DMS114 treated with DMSO at 0.1 percent for 48 hours (cell line): ENCODE results near the gene AGMAT.
A peak's percentile ranks its signal among the peaks of the same experiment; 100 is the strongest.
"Not testable (repeated sequence)": the region's sequence is repeated elsewhere in the genome, so short reads cannot be mapped to it uniquely, and the experiment has no call there.

Experiments
- DNase-seq: peaks from one replicate; lab custom pipeline; 2025; ENCODE audit not compliant: unreplicated experiment; lab: John Stamatoyannopoulos, UW

The AGMAT gene

DNA sequence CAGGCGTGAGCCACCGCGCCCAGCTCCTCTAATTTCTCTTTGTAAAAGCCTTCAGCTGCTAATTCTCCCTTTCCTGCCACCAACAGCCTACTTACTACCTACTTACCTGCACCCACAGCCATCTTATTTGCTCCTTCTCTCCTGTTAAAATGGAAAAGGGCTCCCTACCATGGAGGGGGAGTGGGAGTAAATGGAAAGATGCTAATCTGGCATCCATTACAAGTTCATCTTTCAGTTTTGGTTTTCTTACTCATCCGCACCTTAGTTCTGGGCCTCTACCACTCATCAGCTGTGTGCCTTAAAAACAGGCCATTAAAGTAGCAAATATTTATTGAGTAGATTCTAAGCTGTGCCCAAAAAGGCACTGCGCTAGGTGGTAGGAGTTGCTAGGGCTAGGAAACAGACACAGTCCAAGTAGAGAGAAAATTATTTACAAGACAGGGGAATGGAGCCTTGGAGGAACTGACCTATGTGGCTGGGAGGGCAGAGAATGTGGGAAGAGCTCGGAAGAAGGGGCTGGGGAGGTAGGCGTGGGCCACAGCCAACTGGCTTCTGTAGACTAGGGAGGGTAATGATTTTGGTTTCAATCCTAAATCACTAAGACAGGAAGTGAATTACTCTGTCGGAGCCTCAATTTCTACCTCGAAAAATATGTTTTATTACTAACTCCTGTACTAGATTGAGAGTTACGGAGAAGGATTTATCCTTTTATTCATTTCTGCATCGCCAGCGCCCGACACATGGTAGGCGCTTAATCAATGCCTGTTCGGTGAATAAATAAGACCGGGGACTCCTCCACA, 31.7 kb upstream of the AGMAT start:
- DNase-seq: no peak

GRCh38 chr1:15610167-15610566, 25.3 kb upstream of the AGMAT start:
- no peak for DNase-seq

DNA sequence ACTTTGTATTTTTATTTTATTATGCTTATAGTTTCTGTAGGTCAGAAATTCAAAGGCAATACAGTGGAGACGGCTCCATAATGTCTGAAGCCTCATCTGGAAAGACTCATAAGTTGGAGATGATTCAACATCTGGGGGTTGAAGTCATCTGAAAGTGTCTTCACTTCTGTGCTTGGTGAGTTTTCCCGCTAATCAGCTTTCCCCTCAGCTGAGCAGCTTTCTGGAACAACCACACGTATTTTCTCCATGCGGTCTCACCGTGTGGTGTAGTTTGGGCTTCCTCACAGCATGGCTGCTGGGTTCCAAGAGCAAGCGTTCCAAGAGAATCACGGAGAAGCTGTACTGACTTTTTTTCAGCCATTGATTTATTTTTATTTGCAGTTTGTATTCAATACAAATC, 24.8 kb upstream of the AGMAT start:
- no peak for DNase-seq

DNA sequence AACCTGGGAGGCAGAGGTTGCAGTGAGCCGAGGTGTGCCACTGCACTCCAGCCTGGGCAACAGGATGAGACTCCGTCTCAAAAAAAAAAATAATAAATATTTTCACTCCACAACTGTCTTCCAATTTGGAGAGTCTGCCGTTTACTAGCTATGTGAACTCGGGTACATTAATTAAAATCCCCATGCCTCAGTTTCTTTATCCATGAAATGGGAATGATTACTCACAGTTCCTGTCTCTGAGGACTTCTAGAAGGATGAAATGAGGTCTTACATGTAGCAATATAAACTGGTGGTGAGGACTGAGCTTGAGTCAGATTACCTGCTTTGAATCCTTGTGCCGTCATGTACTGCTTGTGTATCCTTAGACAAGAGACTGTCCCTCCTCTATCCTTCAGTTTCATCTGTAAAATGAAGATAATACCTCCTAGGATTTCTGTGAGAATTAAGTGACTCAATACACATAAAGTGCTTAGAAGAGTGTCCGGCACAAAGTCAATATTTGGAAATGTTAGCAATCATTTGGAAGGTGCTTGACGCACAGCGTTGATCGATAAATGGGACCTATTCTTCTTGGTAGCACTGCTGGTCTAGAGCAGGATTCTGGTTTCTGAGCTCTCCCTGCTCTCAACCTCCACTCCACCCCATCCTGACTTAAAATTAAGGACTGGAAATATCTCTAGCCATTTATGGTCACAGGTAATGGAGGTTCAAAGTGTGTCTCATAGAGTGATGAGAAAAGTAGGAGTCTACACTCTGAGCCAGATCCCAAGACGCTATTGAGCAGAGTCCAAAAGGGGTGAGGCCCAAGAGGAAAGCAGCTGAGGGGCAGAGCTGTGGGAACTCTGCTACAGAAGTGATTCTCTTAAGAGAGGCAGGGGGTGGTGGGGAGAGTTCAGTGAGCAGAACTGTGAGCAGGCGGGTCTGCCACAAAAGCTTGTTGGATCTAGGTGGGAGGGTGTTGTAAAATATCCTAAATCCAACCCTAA, 20.8 kb upstream of the AGMAT start:
- no peak for DNase-seq

DNA sequence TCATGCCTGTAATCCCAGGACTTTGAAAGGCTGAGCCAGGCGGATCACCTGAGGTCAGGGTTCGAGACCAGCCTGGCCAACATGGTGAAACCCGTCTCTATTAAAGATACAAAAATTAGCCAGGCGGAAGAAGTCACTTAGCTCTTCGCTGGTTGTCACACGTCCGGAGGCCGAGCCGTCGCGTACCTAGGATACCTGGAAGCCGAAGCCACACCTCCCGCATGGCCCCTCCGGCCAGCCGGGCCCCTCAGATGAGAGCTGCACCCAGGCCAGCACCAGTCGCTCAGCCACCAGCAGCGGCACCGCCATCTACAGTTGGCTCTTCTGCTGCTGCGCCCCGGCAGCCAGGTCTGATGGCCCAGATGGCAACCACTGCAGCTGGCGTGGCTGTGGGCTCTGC, 19.5 kb upstream of the AGMAT start:
- not testable (repeated sequence) for DNase-seq

DNA sequence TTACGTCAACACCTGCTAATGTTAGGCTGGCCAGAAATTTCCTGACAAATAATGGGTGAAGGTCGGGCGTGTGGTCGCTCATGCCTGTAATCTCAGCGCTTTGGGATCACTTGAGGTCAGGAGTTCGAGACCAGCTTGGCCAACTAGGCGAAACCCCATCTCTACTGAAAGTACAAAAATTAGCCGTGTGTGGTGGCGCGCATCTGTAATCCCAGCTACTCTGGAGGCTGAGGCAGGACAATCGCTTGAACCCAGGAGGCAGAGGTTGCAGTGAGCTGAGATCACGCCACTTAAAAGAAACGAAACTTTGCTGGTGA, 19.1 kb upstream of the AGMAT start:
- not testable (repeated sequence) for DNase-seq

- peak; percentile 89 for DNase-seq
Measured at GRCh38 chr1:15603050-15603965, 18.5 kb upstream of the AGMAT start.

GRCh38 chr1:15598436-15598835, 13.6 kb upstream of the AGMAT start:
- no peak for DNase-seq

DNA sequence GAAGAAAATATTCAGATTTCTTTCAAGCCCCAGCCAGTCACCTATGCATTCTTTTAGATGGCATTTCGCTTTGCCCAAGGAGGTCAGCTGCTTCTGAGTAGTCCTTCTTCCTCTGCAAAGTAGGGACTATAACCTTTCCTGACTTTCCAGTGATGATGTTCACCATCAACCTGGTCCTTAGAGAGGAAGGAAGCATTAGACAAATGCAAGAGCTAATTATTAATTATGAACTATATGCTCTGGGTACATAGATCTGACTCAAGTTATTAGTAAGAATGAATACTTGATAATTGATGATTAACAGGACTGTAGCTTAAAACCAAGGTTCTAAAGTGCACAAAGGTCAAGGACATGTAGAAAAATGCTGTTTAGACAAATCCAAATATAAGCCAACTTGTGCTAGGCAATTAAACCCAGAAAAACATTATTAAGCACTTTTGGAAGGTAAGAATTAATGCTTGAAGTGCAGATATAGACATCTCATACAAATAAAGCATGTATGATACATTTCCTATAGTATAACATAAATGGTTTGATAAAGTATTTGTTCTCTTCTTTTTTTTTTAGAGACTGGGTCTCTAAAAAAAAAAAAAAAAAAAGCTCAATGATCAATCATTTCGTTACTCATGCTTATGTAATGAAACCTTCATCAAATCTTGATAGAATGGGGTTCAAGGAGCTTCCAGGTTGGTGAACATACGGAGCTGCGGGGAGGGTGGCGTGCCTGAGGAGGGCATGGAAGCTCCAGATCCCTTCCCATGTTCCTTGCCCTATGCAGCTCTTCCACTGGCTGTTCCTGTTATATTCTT, 11.2 kb upstream of the AGMAT start:
- DNase-seq: no peak

GRCh38 chr1:15592285-15592684, 7.4 kb upstream of the AGMAT start:
- DNase-seq: no peak

DNA sequence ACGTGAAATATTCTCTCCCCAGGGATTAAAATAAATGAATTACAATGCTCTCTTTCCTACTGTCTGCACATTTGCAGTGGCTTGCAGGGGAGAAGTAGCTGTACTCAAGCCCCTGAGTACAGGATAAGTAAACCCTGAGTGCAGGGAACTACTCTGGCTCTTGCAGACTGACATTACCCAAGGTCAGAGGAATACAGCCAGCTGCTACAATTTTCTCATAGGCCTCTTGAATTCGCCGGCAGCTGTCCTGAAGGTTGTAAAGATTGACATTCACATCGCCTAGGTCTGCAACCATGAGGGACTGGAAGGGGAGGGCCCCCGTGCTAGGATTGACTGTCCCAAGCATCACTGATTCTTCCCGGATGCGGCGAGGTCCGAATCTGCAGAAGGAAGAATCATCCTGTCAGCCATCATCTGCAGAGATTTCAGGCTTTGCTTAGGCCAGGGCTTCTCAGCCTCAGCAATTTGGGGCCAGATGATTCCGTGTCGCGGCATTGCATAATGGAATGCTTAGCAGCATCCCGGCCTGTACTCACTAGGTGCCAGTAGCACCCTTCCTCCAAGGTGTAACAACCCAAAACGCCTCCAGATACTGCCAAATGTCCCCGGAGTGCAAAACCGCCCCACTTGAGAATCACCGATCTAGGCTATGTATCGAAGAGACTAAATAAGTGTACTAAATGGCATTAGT, 1.7 kb downstream of the AGMAT start:
- no peak for DNase-seq

GRCh38 chr1:15579683-15580047, 5.2 kb downstream of the AGMAT start:
- DNase-seq: no peak

- DNase-seq: no peak
Measured at GRCh38 chr1:15578921-15579682, 5.7 kb downstream of the AGMAT start.

GRCh38 chr1:15577691-15578090, 7.2 kb downstream of the AGMAT start:
- no peak for DNase-seq

GRCh38 chr1:15575549-15576150, 9.2 kb downstream of the AGMAT start:
- DNase-seq: no peak

GRCh38 chr1:15574741-15575140, 10.1 kb downstream of the AGMAT start:
- no peak for DNase-seq

- DNase-seq: no peak
Measured at GRCh38 chr1:15573477-15573876, 11.4 kb downstream of the AGMAT start.

DNA sequence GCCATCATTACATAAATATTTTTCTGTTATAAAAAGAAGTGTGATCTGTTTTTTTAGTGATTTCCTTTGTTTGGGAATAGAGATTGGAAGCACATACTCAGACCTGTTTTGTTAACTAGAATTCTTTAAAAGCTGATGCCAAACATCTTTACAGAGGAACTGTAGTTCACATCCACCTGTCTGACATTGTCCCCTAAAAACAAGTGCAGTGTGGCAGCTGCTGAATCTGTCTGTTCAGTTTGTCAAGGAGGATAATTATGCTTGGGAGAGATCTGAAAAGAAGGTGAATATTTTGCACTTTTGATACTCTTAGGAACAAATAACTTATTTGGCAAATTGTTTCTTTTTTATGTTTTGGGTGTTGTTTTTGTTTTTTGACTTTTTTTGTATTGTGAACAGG, 13.6 kb downstream of the AGMAT start:
- no peak for DNase-seq

GRCh38 chr1:15570861-15571260, 14.0 kb downstream of the AGMAT start:
- DNase-seq: no peak
